ENCODE results near the gene DENND4B.

The DENND4B gene

GRCh38 chr1:153921803-153922075, 24.8 kb downstream of the DENND4B start:
- peaks cover 14% of the 10 kb centered on the region for H3F3A ChIP-seq (ENCODE audit: control insufficient read depth, insufficient read depth)
- peaks cover 41% of the 10 kb centered on the region for H3K4me1 ChIP-seq (ENCODE audit: control insufficient read depth, low read length)
- peak overlapping the region; percentile 94 for H3K4me2 ChIP-seq (ENCODE audit: low read length)
- peaks cover 70% of the 10 kb centered on the region for H3K79me2 ChIP-seq (ENCODE audit: control insufficient read depth, low read length)
- peaks cover 32% of the 10 kb centered on the region for H4K20me1 ChIP-seq (ENCODE audit: control insufficient read depth, insufficient read depth, low read depth, low read length)
- no peaks in the 10 kb centered on the region for H3K27me3 ChIP-seq (ENCODE audit: control insufficient read depth, low read length)
- TF ChIP-seq EZH2phosphoT487 (IDR thresholded peaks at IDR 0.05; ENCODE audit: borderline replicate concordance, low read length) (no peak), CTCF (IDR thresholded peaks at IDR 0.05; ENCODE audit: low read depth, low read length, poor library complexity, severe bottlenecking) (no peak)
- peak overlapping the region; percentile 93 for H3K4me3 ChIP-seq (ENCODE audit: low read length)
- H3K36me3 ChIP-seq (ENCODE audit: control insufficient read depth, low read length) = peaks cover 47% of the 10 kb centered on the region
- H3K27ac ChIP-seq (ENCODE audit: low read depth, low read length) = peak overlapping the region; percentile 91
- H3K9me3 ChIP-seq (ENCODE audit: control insufficient read depth, insufficient read depth, low read length) = no peaks in the 10 kb centered on the region
- no peaks in the 10 kb centered on the region for H3K9me2 ChIP-seq (replicated peaks; ENCODE audit: control insufficient read depth, low read length)

GRCh38 chr1:153921080-153921802, 25.3 kb downstream of the DENND4B start:
- peaks cover 48% of the 10 kb centered on the region for H3K36me3 ChIP-seq (ENCODE audit: control insufficient read depth, low read length)
- H3K4me1 ChIP-seq (ENCODE audit: control insufficient read depth, low read length) = peaks cover 41% of the 10 kb centered on the region
- H3K79me2 ChIP-seq (ENCODE audit: control insufficient read depth, low read length) = peaks cover 75% of the 10 kb centered on the region
- H3K27ac ChIP-seq (ENCODE audit: low read depth, low read length) = peak overlapping the region; percentile 91
- no peaks in the 10 kb centered on the region for H3K9me2 ChIP-seq (replicated peaks; ENCODE audit: control insufficient read depth, low read length)
- H4K20me1 ChIP-seq (ENCODE audit: control insufficient read depth, insufficient read depth, low read depth, low read length) = peaks cover 32% of the 10 kb centered on the region
- H3K9me3 ChIP-seq (ENCODE audit: control insufficient read depth, insufficient read depth, low read length) = no peaks in the 10 kb centered on the region
- no peaks in the 10 kb centered on the region for H3K27me3 ChIP-seq (ENCODE audit: control insufficient read depth, low read length)
- H3K4me3 ChIP-seq (ENCODE audit: low read length) = peak overlapping the region; percentile 93
- peak overlapping the region; percentile 94 for H3K4me2 ChIP-seq (ENCODE audit: low read length)
- peaks cover 11% of the 10 kb centered on the region for H3F3A ChIP-seq (ENCODE audit: control insufficient read depth, insufficient read depth)
- TF ChIP-seq CTCF (IDR thresholded peaks at IDR 0.05; ENCODE audit: low read depth, low read length, poor library complexity, severe bottlenecking) = no peak
- no peak for TF ChIP-seq EZH2phosphoT487 (IDR thresholded peaks at IDR 0.05; ENCODE audit: borderline replicate concordance, low read length)

GRCh38 chr1:153919876-153920852, 26.4 kb downstream of the DENND4B start:
- TF ChIP-seq EZH2phosphoT487 (IDR thresholded peaks at IDR 0.05; ENCODE audit: borderline replicate concordance, low read length) (no peak), CTCF (IDR thresholded peaks at IDR 0.05; ENCODE audit: low read depth, low read length, poor library complexity, severe bottlenecking) (peak; percentile 10)
- Histone ChIP-seq H3K4me2 (ENCODE audit: low read length) (peak overlapping the region; percentile 94), H3K79me2 (ENCODE audit: control insufficient read depth, low read length) (peaks cover 86% of the 10 kb centered on the region), H4K20me1 (ENCODE audit: control insufficient read depth, insufficient read depth, low read depth, low read length) (peaks cover 32% of the 10 kb centered on the region), H3K27me3 (ENCODE audit: control insufficient read depth, low read length) (no peaks in the 10 kb centered on the region), H3K4me3 (ENCODE audit: low read length) (peak overlapping the region; percentile 93), H3K27ac (ENCODE audit: low read depth, low read length) (peak overlapping the region; percentile 91; the same call in 1 of the 2 replicates), H3K36me3 (ENCODE audit: control insufficient read depth, low read length) (peaks cover 55% of the 10 kb centered on the region), H3K9me3 (ENCODE audit: control insufficient read depth, insufficient read depth, low read length) (no peaks in the 10 kb centered on the region), H3K9me2 (replicated peaks; ENCODE audit: control insufficient read depth, low read length) (no peaks in the 10 kb centered on the region), H3K4me1 (ENCODE audit: control insufficient read depth, low read length) (peaks cover 41% of the 10 kb centered on the region), H3F3A (ENCODE audit: control insufficient read depth, insufficient read depth) (peaks cover 3% of the 10 kb centered on the region)

Data from DOHH2 (cell line).